GM23338 (cell line): ENCODE measurements around the gene GCLM. TPM values are rescaled to one million over a fixed set of nuclear protein-coding genes. Genes with fewer than 3 reads are reported as not detected.
"Not testable (repeated sequence)": the region's sequence is repeated elsewhere in the genome, so short reads cannot be mapped to it uniquely, and the experiment has no call there.

Source experiments
- ATAC-seq: fragments of 200-7000 bp; cut with Tn5 transposase; 3 replicates; pipeline ENCODE4 v1.9.1; 2020
- DNase-seq: peaks from one replicate; pipeline ENCODE4 v3.0.0-alpha.2; 2015; ENCODE audit warnings: low spot score
- H2AFZ ChIP-seq: fragments of 200-600 bp; sonication (generic); 2 replicates; pipeline ENCODE4 v1.8.0; 2016; ENCODE audit warnings: antibody characterized with exemption, mild to moderate bottlenecking, moderate library complexity
- H3F3A ChIP-seq: fragments of 200-600 bp; sonication (generic); replicated peaks from 2 replicates; pipeline ENCODE4 v1.8.0; 2017; ENCODE audit warnings: antibody characterized with exemption, mixed run types, low read depth
- H3K27ac ChIP-seq: fragments of 200-600 bp; sonication (generic); 2 replicates; pipeline ENCODE4 v1.6.1; 2016; ENCODE audit warnings: low read depth
- H3K27me3 ChIP-seq: fragments of 200-600 bp; sonication (generic); 2 replicates; pipeline ENCODE4 v1.8.0; 2016; ENCODE audit warnings: mild to moderate bottlenecking, mixed run types, moderate library complexity; ENCODE audit not compliant: insufficient read depth
- H3K36me3 ChIP-seq: fragments of 200-600 bp; sonication (generic); 2 replicates; pipeline ENCODE4 v1.8.0; 2016; ENCODE audit warnings: mild to moderate bottlenecking; ENCODE audit not compliant: insufficient read depth
- H3K4me1 ChIP-seq: fragments of 200-600 bp; sonication (generic); 2 replicates; pipeline ENCODE4 v1.8.0; 2016; ENCODE audit warnings: mild to moderate bottlenecking, moderate library complexity; ENCODE audit not compliant: insufficient read depth
- H3K4me2 ChIP-seq: fragments of 200-600 bp; sonication (generic); 2 replicates; pipeline ENCODE4 v1.7.1; 2017; ENCODE audit warnings: mixed run types
- H3K4me3 ChIP-seq: fragments of 200-600 bp; sonication (generic); 2 replicates; pipeline ENCODE4 v1.6.1; 2016; ENCODE audit warnings: mixed run types
- H3K79me2 ChIP-seq: fragments of 200-600 bp; sonication (generic); replicated peaks from 2 replicates; pipeline ENCODE4 v1.8.0; 2017; ENCODE audit warnings: mild to moderate bottlenecking; ENCODE audit not compliant: insufficient read depth
- H3K9me2 ChIP-seq: fragments of 200-600 bp; sonication (generic); 2 replicates; pipeline ENCODE4 v1.8.0; 2017; ENCODE audit not compliant: insufficient read depth
- H4K20me1 ChIP-seq: fragments of 200-600 bp; sonication (generic); replicated peaks from 2 replicates; pipeline ENCODE4 v1.8.0; 2017; ENCODE audit warnings: mild to moderate bottlenecking; ENCODE audit not compliant: insufficient read depth
- H3K27ac Mint-ChIP-seq: 2 replicates; pipeline ENCODE4 v1.8.0; 2020; ENCODE audit warnings: inconsistent platforms, mild to moderate bottlenecking, moderate library complexity, mixed read lengths
- H3K27me3 Mint-ChIP-seq: 3 replicates; pipeline ENCODE4 v1.8.0; 2022; ENCODE audit warnings: low read depth, mild to moderate bottlenecking, moderate library complexity, mixed read lengths, inconsistent platforms; ENCODE audit not compliant: insufficient read depth, poor library complexity
- H3K36me3 Mint-ChIP-seq: 3 replicates; pipeline ENCODE4 v1.8.0; 2021; ENCODE audit warnings: low read depth, mild to moderate bottlenecking, inconsistent platforms, moderate library complexity, mixed read lengths
- H3K4me1 Mint-ChIP-seq: 3 replicates; pipeline ENCODE4 v1.8.0; 2020; ENCODE audit warnings: mild to moderate bottlenecking, inconsistent platforms, mixed read lengths
- H3K4me3 Mint-ChIP-seq: 3 replicates; pipeline ENCODE4 v1.8.0; 2021; ENCODE audit warnings: moderate library complexity, mild to moderate bottlenecking, inconsistent platforms, mixed read lengths
- H3K9me3 Mint-ChIP-seq: 3 replicates; pipeline ENCODE4 v1.8.0; 2020; ENCODE audit warnings: moderate library complexity, mild to moderate bottlenecking, inconsistent platforms, mixed read lengths
- EZH2 ChIP-seq: fragments of 200-600 bp; sonication (generic); IDR thresholded peaks from one replicate; pipeline ENCODE4 v1.8.0; 2017; ENCODE audit warnings: antibody characterized with exemption, mild to moderate bottlenecking, low read depth; ENCODE audit not compliant: unreplicated experiment
- EZH2phosphoT487 ChIP-seq: fragments of 200-600 bp; sonication (generic); IDR thresholded peaks from one replicate; pipeline ENCODE4 v1.8.1; 2018; ENCODE audit warnings: antibody characterized with exemption; ENCODE audit not compliant: unreplicated experiment
- JUNB ChIP-seq: IDR thresholded peaks from one replicate; pipeline ENCODE4 v1.6.1; 2016; ENCODE audit warnings: antibody characterized with exemption; ENCODE audit not compliant: unreplicated experiment
- NANOG ChIP-seq: IDR thresholded peaks from 2 replicates; pipeline ENCODE4 v1.6.1; 2016; ENCODE audit warnings: antibody characterized with exemption, borderline replicate concordance
- REST ChIP-seq: IDR thresholded peaks from one replicate; pipeline ENCODE4 v1.6.1; 2018; ENCODE audit warnings: antibody characterized with exemption; ENCODE audit not compliant: unreplicated experiment
- STAT1 ChIP-seq: IDR thresholded peaks from one replicate; pipeline ENCODE4 v1.6.1; 2016; ENCODE audit warnings: antibody characterized with exemption; ENCODE audit not compliant: unreplicated experiment
- ZNF114 ChIP-seq: fragments of 250-450 bp; sonication (Bioruptor Pico); IDR thresholded peaks from 2 replicates; pipeline ENCODE4 v1.5.0; 2020; ENCODE audit warnings: mild to moderate bottlenecking, moderate library complexity
- ZNF331 ChIP-seq: fragments of 250-450 bp; sonication (Bioruptor Pico); IDR thresholded peaks from 2 replicates; pipeline ENCODE4 v1.5.0; 2020; ENCODE audit warnings: low read depth, mild to moderate bottlenecking, moderate library complexity
- polyA plus RNA-seq: library from polyadenylated mRNA; unstranded; fragments of >200 nt; fragmentation: Nextera tagmentation; extraction: Ambion mirVana; gene quantifications from 2 replicates; pipeline ENCODE4 v1.2.1, GENCODE V29; 2016
- total RNA-seq: library from RNA; depleted of rRNA; stranded (reverse); fragments of >200 nt; shearing (Covaris generic); gene quantifications from 2 replicates; pipeline ENCODE4 v1.2.3, GENCODE V29; 2014
- TF ChIP-seq, protein P1 (sequence below), 2 experiments: fragments of 200-600 bp in 1 of 2; sonication (generic) in 1 of 2; conservative IDR thresholded peaks; 2 replicates each; pipeline versions ENCODE4 v1.5.1 to v1.6.1; 2016 to 2017; ENCODE audit warnings: antibody characterized with exemption in 2 of 2, low read depth in 2 of 2, mild to moderate bottlenecking in 2 of 2, moderate library complexity in 1 of 2
- TF ChIP-seq, protein P2 (sequence below): fragments of 250-450 bp; sonication (Bioruptor Pico); IDR thresholded peaks from 2 replicates; pipeline ENCODE4 v1.5.0; 2020; ENCODE audit warnings: mild to moderate bottlenecking, moderate library complexity

GCLM gene
- total and polyA plus RNA-seq, 2 experiments from 2014 or later: 10.4 to 12.8 TPM

DNA sequence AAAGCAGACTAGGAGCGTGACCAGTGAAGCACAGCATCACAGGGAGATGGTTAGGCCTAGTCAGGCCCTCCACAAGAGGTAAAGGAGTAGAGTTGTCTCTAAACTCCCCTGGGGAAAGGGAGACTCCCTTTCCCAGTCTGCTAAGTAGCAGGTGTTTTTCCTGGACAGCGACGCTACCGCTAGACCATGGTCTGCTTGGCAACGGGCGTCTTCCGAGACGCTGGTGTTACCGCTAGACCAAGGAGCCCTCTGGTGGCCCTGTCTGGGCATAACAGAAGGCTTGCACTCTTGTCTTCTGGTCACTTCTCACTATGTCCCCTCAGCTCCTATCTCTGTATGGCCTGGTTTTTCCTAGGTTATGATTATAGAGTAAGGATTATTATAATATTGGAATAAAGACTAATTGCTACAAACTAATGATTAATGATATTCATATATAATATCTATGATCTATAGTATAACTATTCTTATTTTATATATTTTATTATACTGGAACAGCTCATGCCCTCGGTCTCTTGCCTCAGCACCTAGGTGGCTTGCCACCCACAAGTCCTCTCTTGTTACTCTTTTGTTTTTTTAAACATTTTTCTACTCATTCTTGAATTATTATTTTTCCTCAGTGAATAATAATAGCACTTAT lies 58.4 kb downstream of the GCLM start:
- H2AFZ ChIP-seq, ATAC-seq, H3K27ac Mint-ChIP-seq, H3K27me3 ChIP-seq, H3K4me1 ChIP-seq, H3K9me2 ChIP-seq, H3F3A ChIP-seq, H3K79me2 ChIP-seq, H3K4me3 Mint-ChIP-seq, H4K20me1 ChIP-seq, H3K4me1 Mint-ChIP-seq, H3K27ac ChIP-seq, H3K4me2 ChIP-seq, H3K4me3 ChIP-seq, H3K36me3 ChIP-seq: not testable (repeated sequence)
- H3K36me3 Mint-ChIP-seq: peaks cover 22% of the 10 kb centered on the region
- peak; percentile 80 for DNase-seq
- peaks cover 35% of the 10 kb centered on the region for H3K9me3 Mint-ChIP-seq
- peaks cover 17% of the 10 kb centered on the region for H3K27me3 Mint-ChIP-seq
- TF ChIP-seq, protein P1, sequence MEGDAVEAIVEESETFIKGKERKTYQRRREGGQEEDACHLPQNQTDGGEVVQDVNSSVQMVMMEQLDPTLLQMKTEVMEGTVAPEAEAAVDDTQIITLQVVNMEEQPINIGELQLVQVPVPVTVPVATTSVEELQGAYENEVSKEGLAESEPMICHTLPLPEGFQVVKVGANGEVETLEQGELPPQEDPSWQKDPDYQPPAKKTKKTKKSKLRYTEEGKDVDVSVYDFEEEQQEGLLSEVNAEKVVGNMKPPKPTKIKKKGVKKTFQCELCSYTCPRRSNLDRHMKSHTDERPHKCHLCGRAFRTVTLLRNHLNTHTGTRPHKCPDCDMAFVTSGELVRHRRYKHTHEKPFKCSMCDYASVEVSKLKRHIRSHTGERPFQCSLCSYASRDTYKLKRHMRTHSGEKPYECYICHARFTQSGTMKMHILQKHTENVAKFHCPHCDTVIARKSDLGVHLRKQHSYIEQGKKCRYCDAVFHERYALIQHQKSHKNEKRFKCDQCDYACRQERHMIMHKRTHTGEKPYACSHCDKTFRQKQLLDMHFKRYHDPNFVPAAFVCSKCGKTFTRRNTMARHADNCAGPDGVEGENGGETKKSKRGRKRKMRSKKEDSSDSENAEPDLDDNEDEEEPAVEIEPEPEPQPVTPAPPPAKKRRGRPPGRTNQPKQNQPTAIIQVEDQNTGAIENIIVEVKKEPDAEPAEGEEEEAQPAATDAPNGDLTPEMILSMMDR (conservative IDR thresholded peaks at IDR 0.05; ENCODE audit: low read depth in 2 of 2): peak; percentile 68 to 69
- peak; percentile 45 for TF ChIP-seq REST

DNA sequence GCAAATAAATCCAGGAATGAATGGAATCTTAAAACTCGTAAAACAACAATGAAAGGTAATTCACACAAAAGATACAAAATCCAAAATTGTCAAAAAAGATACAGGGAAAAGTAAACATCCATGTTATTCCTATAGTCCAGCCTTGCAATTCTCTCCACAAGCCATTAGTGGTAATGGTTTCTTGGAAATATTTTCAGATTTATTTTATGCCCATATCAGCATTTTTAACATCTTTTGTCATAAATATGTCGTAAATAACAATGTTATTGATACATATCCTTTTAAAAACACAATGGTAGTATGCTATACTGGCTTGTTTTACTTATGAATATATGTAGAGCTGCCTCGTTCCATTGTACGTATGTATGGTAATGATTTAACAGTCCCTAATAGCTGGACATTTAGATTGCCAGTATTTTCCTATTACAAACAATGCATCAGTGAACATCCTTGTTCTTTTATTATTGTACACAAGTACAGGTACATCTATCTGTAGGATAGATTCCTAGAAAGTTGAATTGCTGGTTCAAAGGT lies 60.8 kb downstream of the GCLM start:
- Mint-ChIP-seq H3K27me3 (peaks cover 16% of the 10 kb centered on the region), H3K27ac (no peak overlapping the region)
- peak overlapping the region; percentile 96 for H2AFZ ChIP-seq
- TF ChIP-seq STAT1 (no peak), ZNF331 (CRISPR knock-in tag) (no peak), ZNF114 (CRISPR knock-in tag) (no peak), NANOG (no peak), EZH2 (no peak), EZH2phosphoT487 (no peak), JUNB (no peak)
- TF ChIP-seq, protein P2, sequence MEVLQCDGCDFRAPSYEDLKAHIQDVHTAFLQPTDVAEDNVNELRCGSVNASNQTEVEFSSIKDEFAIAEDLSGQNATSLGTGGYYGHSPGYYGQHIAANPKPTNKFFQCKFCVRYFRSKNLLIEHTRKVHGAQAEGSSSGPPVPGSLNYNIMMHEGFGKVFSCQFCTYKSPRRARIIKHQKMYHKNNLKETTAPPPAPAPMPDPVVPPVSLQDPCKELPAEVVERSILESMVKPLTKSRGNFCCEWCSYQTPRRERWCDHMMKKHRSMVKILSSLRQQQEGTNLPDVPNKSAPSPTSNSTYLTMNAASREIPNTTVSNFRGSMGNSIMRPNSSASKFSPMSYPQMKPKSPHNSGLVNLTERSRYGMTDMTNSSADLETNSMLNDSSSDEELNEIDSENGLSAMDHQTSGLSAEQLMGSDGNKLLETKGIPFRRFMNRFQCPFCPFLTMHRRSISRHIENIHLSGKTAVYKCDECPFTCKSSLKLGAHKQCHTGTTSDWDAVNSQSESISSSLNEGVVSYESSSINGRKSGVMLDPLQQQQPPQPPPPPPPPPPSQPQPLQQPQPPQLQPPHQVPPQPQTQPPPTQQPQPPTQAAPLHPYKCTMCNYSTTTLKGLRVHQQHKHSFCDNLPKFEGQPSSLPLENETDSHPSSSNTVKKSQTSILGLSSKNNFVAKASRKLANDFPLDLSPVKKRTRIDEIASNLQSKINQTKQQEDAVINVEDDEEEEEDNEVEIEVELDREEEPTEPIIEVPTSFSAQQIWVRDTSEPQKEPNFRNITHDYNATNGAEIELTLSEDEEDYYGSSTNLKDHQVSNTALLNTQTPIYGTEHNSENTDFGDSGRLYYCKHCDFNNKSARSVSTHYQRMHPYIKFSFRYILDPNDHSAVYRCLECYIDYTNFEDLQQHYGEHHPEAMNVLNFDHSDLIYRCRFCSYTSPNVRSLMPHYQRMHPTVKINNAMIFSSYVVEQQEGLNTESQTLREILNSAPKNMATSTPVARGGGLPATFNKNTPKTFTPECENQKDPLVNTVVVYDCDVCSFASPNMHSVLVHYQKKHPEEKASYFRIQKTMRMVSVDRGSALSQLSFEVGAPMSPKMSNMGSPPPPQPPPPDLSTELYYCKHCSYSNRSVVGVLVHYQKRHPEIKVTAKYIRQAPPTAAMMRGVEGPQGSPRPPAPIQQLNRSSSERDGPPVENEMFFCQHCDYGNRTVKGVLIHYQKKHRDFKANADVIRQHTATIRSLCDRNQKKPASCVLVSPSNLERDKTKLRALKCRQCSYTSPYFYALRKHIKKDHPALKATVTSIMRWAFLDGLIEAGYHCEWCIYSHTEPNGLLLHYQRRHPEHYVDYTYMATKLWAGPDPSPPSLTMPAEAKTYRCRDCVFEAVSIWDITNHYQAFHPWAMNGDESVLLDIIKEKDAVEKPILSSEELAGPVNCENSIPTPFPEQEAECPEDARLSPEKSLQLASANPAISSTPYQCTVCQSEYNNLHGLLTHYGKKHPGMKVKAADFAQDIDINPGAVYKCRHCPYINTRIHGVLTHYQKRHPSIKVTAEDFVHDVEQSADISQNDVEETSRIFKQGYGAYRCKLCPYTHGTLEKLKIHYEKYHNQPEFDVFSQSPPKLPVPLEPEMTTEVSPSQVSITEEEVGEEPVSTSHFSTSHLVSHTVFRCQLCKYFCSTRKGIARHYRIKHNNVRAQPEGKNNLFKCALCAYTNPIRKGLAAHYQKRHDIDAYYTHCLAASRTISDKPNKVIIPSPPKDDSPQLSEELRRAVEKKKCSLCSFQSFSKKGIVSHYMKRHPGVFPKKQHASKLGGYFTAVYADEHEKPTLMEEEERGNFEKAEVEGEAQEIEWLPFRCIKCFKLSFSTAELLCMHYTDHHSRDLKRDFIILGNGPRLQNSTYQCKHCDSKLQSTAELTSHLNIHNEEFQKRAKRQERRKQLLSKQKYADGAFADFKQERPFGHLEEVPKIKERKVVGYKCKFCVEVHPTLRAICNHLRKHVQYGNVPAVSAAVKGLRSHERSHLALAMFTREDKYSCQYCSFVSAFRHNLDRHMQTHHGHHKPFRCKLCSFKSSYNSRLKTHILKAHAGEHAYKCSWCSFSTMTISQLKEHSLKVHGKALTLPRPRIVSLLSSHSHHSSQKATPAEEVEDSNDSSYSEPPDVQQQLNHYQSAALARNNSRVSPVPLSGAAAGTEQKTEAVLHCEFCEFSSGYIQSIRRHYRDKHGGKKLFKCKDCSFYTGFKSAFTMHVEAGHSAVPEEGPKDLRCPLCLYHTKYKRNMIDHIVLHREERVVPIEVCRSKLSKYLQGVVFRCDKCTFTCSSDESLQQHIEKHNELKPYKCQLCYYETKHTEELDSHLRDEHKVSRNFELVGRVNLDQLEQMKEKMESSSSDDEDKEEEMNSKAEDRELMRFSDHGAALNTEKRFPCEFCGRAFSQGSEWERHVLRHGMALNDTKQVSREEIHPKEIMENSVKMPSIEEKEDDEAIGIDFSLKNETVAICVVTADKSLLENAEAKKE: no peak

More for the DNA sequence above, 60.8 kb downstream of the GCLM start:
- peak overlapping the region; percentile 84 for H3K4me3 ChIP-seq
- H4K20me1 ChIP-seq: no peaks in the 10 kb centered on the region
- H3F3A ChIP-seq: peaks cover 4% of the 10 kb centered on the region; the same call in 1 of the 2 replicates
- no peaks in the 10 kb centered on the region for H3K9me2 ChIP-seq
- no peak for DNase-seq
- ATAC-seq: no peak
- peak overlapping the region; percentile 91 for H3K4me3 Mint-ChIP-seq
- H3K36me3 ChIP-seq: no peaks in the 10 kb centered on the region
- H3K4me1 Mint-ChIP-seq: peaks cover 13% of the 10 kb centered on the region
- H3K9me3 Mint-ChIP-seq: peaks cover 22% of the 10 kb centered on the region
- no peaks in the 10 kb centered on the region; the same call in 1 of the 2 replicates for H3K4me1 ChIP-seq
- H3K27ac ChIP-seq: no peak overlapping the region
- peak overlapping the region; percentile 78 for H3K4me2 ChIP-seq
- H3K79me2 ChIP-seq: no peaks in the 10 kb centered on the region
- peaks cover 13% of the 10 kb centered on the region; the same call in 2 of the 3 replicates for H3K36me3 Mint-ChIP-seq
- no peaks in the 10 kb centered on the region for H3K27me3 ChIP-seq
